CD4-positive, alpha-beta T cell (primary cell): Measurements from ENCODE around the gene ZNF536. TPM values are rescaled to one million over a fixed set of nuclear protein-coding genes. Genes with fewer than 3 reads are reported as not detected.

Experiments
- ATAC-seq: fragments of 200-7000 bp; cut with Tn5 transposase; one replicate; pipeline ENCODE4 v1.10.0; 2022; ENCODE audit warnings: mild to moderate bottlenecking; ENCODE audit not compliant: poor library complexity
- CTCF ChIA-PET: fragments of 350-600 bp; sonication (Branson Sonifier 250); formaldehyde crosslinking; loops from one replicate; lab custom pipeline; 2021; ENCODE audit warnings: antibody characterized with exemption, inconsistent platforms; lab: Charles Lee
- POLR2A ChIA-PET: fragments of 350-600 bp; sonication (Branson Sonifier 250); formaldehyde crosslinking; loops from one replicate; lab custom pipeline; 2021; ENCODE audit warnings: antibody characterized with exemption, inconsistent platforms; lab: Charles Lee
- DNase-seq, 14 experiments: peaks; one replicate each; pipeline ENCODE4 v3.0.0-alpha.2; 2013 to 2020; ENCODE audit warnings: mixed read lengths in 2 of 14
- H3K27ac ChIP-seq, 2 donors: one replicate each; pipeline versions ENCODE4 v1.5.1 to v1.7.0; 2013; ENCODE audit warnings: low read length in 2 of 2, low read depth in 1 of 2, mild to moderate bottlenecking in 1 of 2
- H3K27me3 ChIP-seq, 2 experiments: 1 replicate in 1 of 2; 2 replicates in 1 of 2; pipeline versions ENCODE4 v1.6.1 to v1.7.0; 2013; ENCODE audit warnings: low read length in 2 of 2, control low read depth in 1 of 2, mild to moderate bottlenecking in 1 of 2, moderate library complexity in 1 of 2; ENCODE audit not compliant: insufficient read depth in 2 of 2, control insufficient read depth in 1 of 2
- H3K36me3 ChIP-seq: one replicate; pipeline ENCODE4 v1.6.1; 2013; ENCODE audit warnings: low read length, control low read depth; ENCODE audit not compliant: insufficient read depth
- H3K4me1 ChIP-seq: one replicate; pipeline ENCODE4 v1.6.1; 2013; ENCODE audit warnings: low read length, control low read depth; ENCODE audit not compliant: insufficient read depth
- H3K4me3 ChIP-seq: one replicate; pipeline ENCODE4 v1.5.1; 2013; ENCODE audit warnings: mild to moderate bottlenecking, low read length, moderate library complexity
- H3K9me3 ChIP-seq, 2 experiments: 1 replicate in 1 of 2; 2 replicates in 1 of 2; pipeline versions ENCODE4 v1.6.1 to v1.7.0; 2013; ENCODE audit warnings: low read length in 2 of 2, mild to moderate bottlenecking in 2 of 2, control low read depth in 1 of 2, moderate library complexity in 1 of 2; ENCODE audit not compliant: control insufficient read depth in 1 of 2, insufficient read depth in 1 of 2
- H3K27ac Mint-ChIP-seq: one replicate; pipeline ENCODE4 v1.8.0; 2020; ENCODE audit warnings: mixed read lengths
- H3K27me3 Mint-ChIP-seq: one replicate; pipeline ENCODE4 v1.8.0; 2021; ENCODE audit warnings: mixed read lengths
- H3K36me3 Mint-ChIP-seq: one replicate; pipeline ENCODE4 v1.8.0; 2021; ENCODE audit warnings: low read depth, mixed read lengths
- H3K4me1 Mint-ChIP-seq: one replicate; pipeline ENCODE4 v1.8.0; 2021; ENCODE audit warnings: low read depth, mixed read lengths
- H3K4me3 Mint-ChIP-seq: one replicate; pipeline ENCODE4 v1.8.0; 2020; ENCODE audit warnings: mild to moderate bottlenecking, mixed read lengths
- H3K9me3 Mint-ChIP-seq: one replicate; pipeline ENCODE4 v1.8.0; 2020; ENCODE audit warnings: mixed read lengths
- CTCF ChIP-seq: fragments of 200-600 bp; IDR thresholded peaks from one replicate; pipeline ENCODE4 v1.8.0; 2022; ENCODE audit warnings: antibody characterized with exemption, mild to moderate bottlenecking
- intact Hi-C, 2 experiments: fragments of 100-400 bp; cut with DNase I in 1 of 2; cut with micrococcal nuclease in 1 of 2; formaldehyde crosslinking; loops; one replicate each; pipeline versions ENCODE4 v1.15.1 to v1.9.0; 2023 to 2025; cut with DNase I, micrococcal nuclease
- total RNA-seq, 174 experiments: library from RNA in 2 of 174; stranded (reverse) in 2 of 174; gene quantifications; one replicate each; pipeline ENCODE4 v1.2.3 and lab custom pipeline; 2021 to 2026

ZNF536 gene
- total RNA-seq, 2 experiments from 2014 or later: not detected

DNA sequence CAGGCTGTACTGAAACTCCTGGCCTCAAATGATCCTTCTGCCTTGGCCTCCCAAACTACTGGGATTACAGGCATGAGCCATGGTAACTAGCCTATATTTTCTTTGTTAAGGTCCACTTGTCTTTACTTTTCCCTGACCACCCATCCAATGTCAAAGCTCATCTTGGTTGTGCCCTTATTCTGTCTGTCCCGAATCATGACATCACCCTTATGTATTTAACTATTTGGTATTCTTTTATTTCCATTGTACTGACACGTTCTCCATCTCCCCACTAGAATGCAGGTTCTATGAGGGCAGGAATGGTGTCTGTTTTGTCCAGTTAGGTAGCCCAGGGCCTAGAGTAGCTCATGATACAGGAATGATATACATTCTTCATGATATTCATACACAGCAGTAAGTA is 104.8 kb downstream of the ZNF536 start:
- Histone ChIP-seq H3K9me3 (peaks cover 0 to 14% of the 10 kb centered on the region in 2 experiments), H3K27me3 (no peaks in the 10 kb centered on the region), H3K27ac (no peak overlapping the region), H3K4me1 (no peaks in the 10 kb centered on the region), H3K4me3 (no peak overlapping the region), H3K36me3 (no peaks in the 10 kb centered on the region)
- no peaks in the 10 kb centered on the region for H3K4me1 Mint-ChIP-seq
- POLR2A ChIA-PET: no interaction called here
- no peak overlapping the region for H3K4me3 Mint-ChIP-seq
- H3K27ac Mint-ChIP-seq: no peak overlapping the region
- H3K36me3 Mint-ChIP-seq: no peaks in the 10 kb centered on the region
- peaks cover 8% of the 10 kb centered on the region for H3K9me3 Mint-ChIP-seq
- H3K27me3 Mint-ChIP-seq: no peaks in the 10 kb centered on the region
- intact Hi-C loops: no loop called here
- ATAC-seq: no peak
- no peak for TF ChIP-seq CTCF
- CTCF ChIA-PET: no interaction called here
- no peak for DNase-seq

GRCh38 chr19:30479231-30479630 is 107.0 kb downstream of the ZNF536 start:
- H3K27ac Mint-ChIP-seq: no peak overlapping the region
- no peak overlapping the region for H3K27ac ChIP-seq
- CTCF ChIA-PET: no interaction called here
- H3K4me3 ChIP-seq: no peak overlapping the region
- H3K36me3 ChIP-seq: no peaks in the 10 kb centered on the region
- H3K9me3 Mint-ChIP-seq: peaks cover 9% of the 10 kb centered on the region
- no peak for TF ChIP-seq CTCF
- ATAC-seq (no peak), DNase-seq (no peak)
- peaks cover 0 to 7% of the 10 kb centered on the region in 2 experiments for H3K9me3 ChIP-seq
- no peaks in the 10 kb centered on the region for H3K4me1 ChIP-seq
- H3K27me3 ChIP-seq: no peaks in the 10 kb centered on the region
- H3K4me1 Mint-ChIP-seq: no peaks in the 10 kb centered on the region
- H3K27me3 Mint-ChIP-seq: peaks cover 7% of the 10 kb centered on the region
- POLR2A ChIA-PET: no interaction called here
- H3K4me3 Mint-ChIP-seq: no peak overlapping the region
- no peaks in the 10 kb centered on the region for H3K36me3 Mint-ChIP-seq
- intact Hi-C loops: no loop called here

- DNase-seq: no peak
- CTCF ChIA-PET: no interaction called here
- H3K9me3 Mint-ChIP-seq: peaks cover 8% of the 10 kb centered on the region
- no peak overlapping the region for H3K4me3 ChIP-seq
- TF ChIP-seq CTCF: no peak
- H3K4me1 ChIP-seq: no peaks in the 10 kb centered on the region
- no peak overlapping the region for H3K27ac ChIP-seq
- peaks cover 0 to 5% of the 10 kb centered on the region in 2 experiments for H3K9me3 ChIP-seq
- H3K4me1 Mint-ChIP-seq: no peaks in the 10 kb centered on the region
- H3K36me3 ChIP-seq: no peaks in the 10 kb centered on the region
- no peaks in the 10 kb centered on the region for H3K27me3 ChIP-seq
- POLR2A ChIA-PET: no interaction called here
- no peak overlapping the region for H3K27ac Mint-ChIP-seq
- H3K27me3 Mint-ChIP-seq: peaks cover 7% of the 10 kb centered on the region
- H3K4me3 Mint-ChIP-seq: no peak overlapping the region
- H3K36me3 Mint-ChIP-seq: no peaks in the 10 kb centered on the region
- no peak for ATAC-seq
- intact Hi-C loops: no loop called here
Measured at GRCh38 chr19:30480097-30480496, 107.9 kb downstream of the ZNF536 start.
